ENCODE measurements around the gene KRTAP12-3.

DNA sequence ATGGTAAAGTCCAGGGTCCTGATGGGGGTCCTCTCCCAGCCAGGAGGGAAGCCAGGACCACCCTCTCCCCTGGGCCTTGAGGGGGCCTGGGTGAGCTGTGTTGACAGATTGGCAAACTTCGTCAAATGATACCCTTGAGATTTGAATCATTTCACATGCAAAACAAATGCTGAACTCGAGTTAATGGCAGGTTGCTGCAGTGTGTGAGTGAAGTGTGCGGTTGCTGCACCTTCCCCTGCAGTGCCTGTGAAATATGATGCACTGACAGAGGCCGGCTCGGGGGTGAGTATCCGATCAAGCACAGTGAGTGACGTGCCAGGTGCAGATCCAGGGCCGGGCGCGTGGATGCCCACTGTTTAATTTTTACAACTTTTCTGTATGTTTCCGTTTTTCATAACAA lies 29.9 kb downstream of the KRTAP12-3 start:
- no peak for TF ChIP-seq EP300 (IDR thresholded peaks at IDR 0.05; ENCODE audit: borderline replicate concordance in 1 of 2, control insufficient read depth in 1 of 2, low read depth in 2 of 2, low read length in 2 of 2)
- TF ChIP-seq, protein P1, sequence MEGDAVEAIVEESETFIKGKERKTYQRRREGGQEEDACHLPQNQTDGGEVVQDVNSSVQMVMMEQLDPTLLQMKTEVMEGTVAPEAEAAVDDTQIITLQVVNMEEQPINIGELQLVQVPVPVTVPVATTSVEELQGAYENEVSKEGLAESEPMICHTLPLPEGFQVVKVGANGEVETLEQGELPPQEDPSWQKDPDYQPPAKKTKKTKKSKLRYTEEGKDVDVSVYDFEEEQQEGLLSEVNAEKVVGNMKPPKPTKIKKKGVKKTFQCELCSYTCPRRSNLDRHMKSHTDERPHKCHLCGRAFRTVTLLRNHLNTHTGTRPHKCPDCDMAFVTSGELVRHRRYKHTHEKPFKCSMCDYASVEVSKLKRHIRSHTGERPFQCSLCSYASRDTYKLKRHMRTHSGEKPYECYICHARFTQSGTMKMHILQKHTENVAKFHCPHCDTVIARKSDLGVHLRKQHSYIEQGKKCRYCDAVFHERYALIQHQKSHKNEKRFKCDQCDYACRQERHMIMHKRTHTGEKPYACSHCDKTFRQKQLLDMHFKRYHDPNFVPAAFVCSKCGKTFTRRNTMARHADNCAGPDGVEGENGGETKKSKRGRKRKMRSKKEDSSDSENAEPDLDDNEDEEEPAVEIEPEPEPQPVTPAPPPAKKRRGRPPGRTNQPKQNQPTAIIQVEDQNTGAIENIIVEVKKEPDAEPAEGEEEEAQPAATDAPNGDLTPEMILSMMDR (IDR thresholded peaks at IDR 0.05 in 2 of 3, conservative IDR thresholded peaks at IDR 0.05 in 1 of 3; ENCODE audit: control insufficient read depth in 2 of 3, extremely low read depth in 1 of 3, insufficient read depth in 1 of 3, low read depth in 3 of 3, low read length in 3 of 3), result no peak
- TF ChIP-seq CHD1 (IDR thresholded peaks at IDR 0.05; ENCODE audit: low read depth, low read length), result no peak
- no peak for TF ChIP-seq MYC (IDR thresholded peaks at IDR 0.05; ENCODE audit: insufficient read depth, insufficient read length, insufficient replicate concordance, low read length, severe bottlenecking)
- TF ChIP-seq SIN3A (IDR thresholded peaks at IDR 0.05; ENCODE audit: low read depth, low read length), result no peak
- TF ChIP-seq, protein P2, sequence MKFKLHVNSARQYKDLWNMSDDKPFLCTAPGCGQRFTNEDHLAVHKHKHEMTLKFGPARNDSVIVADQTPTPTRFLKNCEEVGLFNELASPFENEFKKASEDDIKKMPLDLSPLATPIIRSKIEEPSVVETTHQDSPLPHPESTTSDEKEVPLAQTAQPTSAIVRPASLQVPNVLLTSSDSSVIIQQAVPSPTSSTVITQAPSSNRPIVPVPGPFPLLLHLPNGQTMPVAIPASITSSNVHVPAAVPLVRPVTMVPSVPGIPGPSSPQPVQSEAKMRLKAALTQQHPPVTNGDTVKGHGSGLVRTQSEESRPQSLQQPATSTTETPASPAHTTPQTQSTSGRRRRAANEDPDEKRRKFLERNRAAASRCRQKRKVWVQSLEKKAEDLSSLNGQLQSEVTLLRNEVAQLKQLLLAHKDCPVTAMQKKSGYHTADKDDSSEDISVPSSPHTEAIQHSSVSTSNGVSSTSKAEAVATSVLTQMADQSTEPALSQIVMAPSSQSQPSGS (IDR thresholded peaks at IDR 0.05; ENCODE audit: low read length), result no peak
- TF ChIP-seq SMC3 (IDR thresholded peaks at IDR 0.05; ENCODE audit: borderline replicate concordance, low read length), result no peak
- TF ChIP-seq CREM (IDR thresholded peaks at IDR 0.05; ENCODE audit: low read depth), result no peak
- TF ChIP-seq POLR2AphosphoS5 (IDR thresholded peaks at IDR 0.05; ENCODE audit: low read length), result no peak
